Muscle of back (tissue), 13 donors: Measurements from ENCODE around the gene LYRM1. TPM values are rescaled to one million over a fixed set of nuclear protein-coding genes. Genes with fewer than 3 reads are reported as not detected.
"Not testable (repeated sequence)": the region's sequence is repeated elsewhere in the genome, so short reads cannot be mapped to it uniquely, and the experiment has no call there.

Experiments
- DNase-seq, 3 donors: peaks; one replicate each; pipeline versions ENCODE4 v3.0.0 to v3.0.0-alpha.2; 2013
- long read RNA-seq, 9 donors: transcript quantifications; one replicate each; lab custom pipeline, GENCODE V29; 2026
- polyA plus RNA-seq, 10 donors: library from polyadenylated mRNA; unstranded; fragments of 120-200 nt; gene quantifications; one replicate each; pipeline ENCODE4 v1.2.1, GENCODE V29; 2013; ENCODE audit not compliant: insufficient read length in 10 of 10

The LYRM1 gene, protein sequence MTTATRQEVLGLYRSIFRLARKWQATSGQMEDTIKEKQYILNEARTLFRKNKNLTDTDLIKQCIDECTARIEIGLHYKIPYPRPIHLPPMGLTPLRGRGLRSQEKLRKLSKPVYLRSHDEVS
- 10 to 100 TPM; 18.8 to 22.5 (median 20.6) TPM for polyA plus RNA-seq
- long read RNA-seq, donor 1, partial matches to known transcripts, result 0 of 6 reads
- long read RNA-seq, donor 1, other reads (novel, unspliced or antisense), result 0 of 6 reads
- long read RNA-seq, donor 2, partial matches to known transcripts, result 0 of 2 reads
- long read RNA-seq, donor 2, other reads (novel, unspliced or antisense), result 0 of 2 reads
- long read RNA-seq, donor 3, result 0 reads
- long read RNA-seq, donor 4, partial matches to known transcripts, result 12 of 16 reads
- long read RNA-seq, donor 4, other reads (novel, unspliced or antisense), result 0 of 16 reads
- long read RNA-seq, donor 5, partial matches to known transcripts, result 0 of 6 reads
- long read RNA-seq, donor 5, other reads (novel, unspliced or antisense), result 0 of 6 reads
- long read RNA-seq, donor 6, partial matches to known transcripts, result 0 of 6 reads
- long read RNA-seq, donor 6, other reads (novel, unspliced or antisense), result 0 of 6 reads
- long read RNA-seq, donor 7, partial matches to known transcripts, result 0 of 2 reads
- long read RNA-seq, donor 7, other reads (novel, unspliced or antisense), result 0 of 2 reads
- long read RNA-seq, donor 8, partial matches to known transcripts, result 0 of 5 reads
- long read RNA-seq, donor 8, other reads (novel, unspliced or antisense), result 0 of 5 reads
- long read RNA-seq, donor 9, partial matches to known transcripts, result 0 of 1 reads
- long read RNA-seq, donor 9, other reads (novel, unspliced or antisense), result 0 of 1 reads

DNA sequence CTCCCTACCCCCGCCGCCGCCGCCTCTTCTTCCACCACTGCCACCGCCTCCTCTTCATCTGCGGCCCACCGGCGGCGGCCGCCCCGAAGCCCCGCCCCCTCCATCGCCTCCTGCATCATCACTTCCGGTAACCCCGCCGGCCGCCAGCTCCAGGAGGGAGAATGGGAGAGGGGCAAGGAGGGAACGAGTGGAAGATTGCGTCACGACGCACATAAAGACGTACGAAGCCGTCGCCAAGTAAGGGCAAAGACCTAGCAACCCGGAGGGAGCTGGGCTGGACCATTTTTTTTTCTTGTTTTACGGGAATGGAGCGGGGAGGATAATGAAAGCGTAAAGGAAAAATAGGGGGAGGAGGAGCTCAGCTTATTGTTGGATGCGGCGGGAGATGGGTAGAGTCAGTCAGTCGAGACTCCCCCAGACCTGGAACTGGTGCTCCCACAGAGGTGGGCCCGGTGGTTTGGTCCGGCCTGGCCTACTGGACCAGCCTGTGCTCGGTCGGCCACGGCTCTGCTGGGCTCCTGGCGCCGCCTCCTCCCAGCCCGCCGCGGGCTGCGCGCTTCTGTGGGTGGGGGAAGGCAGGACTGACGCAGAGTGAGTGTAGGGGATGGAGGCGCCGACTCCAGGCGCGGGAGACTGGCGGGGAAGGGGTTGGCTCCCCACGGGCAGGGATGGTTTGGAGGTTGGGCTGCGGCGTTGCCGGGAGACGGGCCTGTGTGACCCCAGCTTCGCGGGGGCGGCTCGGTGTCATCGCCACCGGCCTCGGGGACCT, at the start of gene LYRM1, which contains the start of gene DCUN1D3:
Gene LYRM1, plus strand, starts transcription at position 473 of the 769 bp plus-strand sequence. CDS start 14,785 bp downstream, outside the sequence.
Gene DCUN1D3, minus strand, starts transcription at position 60 of the 769 bp plus-strand sequence. CDS start 37,820 bp downstream, outside the sequence.
- DNase-seq, result peak; percentile 99 to 100 (median 99)

GRCh38 chr16:20850981-20851380, 49.6 kb upstream of the LYRM1 start:
- peak in 1 of 3 donors; percentile 32 for DNase-seq

GRCh38 chr16:20851601-20852000, 49.0 kb upstream of the LYRM1 start:
- DNase-seq, result peak; percentile 71 to 91 (median 84)

GRCh38 chr16:20853143-20853542, 47.4 kb upstream of the LYRM1 start:
- DNase-seq, result no peak

GRCh38 chr16:20853981-20854620, 46.5 kb upstream of the LYRM1 start:
- no peak for DNase-seq

DNA sequence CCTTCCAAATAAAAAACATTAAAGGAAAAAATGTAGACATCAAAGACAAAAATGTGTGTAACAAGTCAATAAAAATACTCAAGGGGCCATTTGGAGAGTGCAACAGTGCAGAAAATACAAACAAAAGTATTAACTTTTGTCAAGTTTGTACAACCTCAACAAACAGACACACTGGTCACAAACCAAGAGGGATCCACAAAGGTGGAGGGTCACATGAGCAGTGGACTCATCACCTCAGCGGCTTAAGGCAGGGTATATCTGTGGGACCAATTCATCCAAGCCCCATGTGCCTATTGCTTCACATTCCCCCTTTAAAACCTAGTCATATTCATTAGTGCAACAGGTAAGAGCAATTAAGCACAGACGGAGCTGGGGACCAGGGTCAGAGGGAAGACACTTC, 45.6 kb upstream of the LYRM1 start:
- DNase-seq, result no peak

- no peak for DNase-seq
Observed at GRCh38 chr16:20857281-20857680, 43.3 kb upstream of the LYRM1 start.

DNA sequence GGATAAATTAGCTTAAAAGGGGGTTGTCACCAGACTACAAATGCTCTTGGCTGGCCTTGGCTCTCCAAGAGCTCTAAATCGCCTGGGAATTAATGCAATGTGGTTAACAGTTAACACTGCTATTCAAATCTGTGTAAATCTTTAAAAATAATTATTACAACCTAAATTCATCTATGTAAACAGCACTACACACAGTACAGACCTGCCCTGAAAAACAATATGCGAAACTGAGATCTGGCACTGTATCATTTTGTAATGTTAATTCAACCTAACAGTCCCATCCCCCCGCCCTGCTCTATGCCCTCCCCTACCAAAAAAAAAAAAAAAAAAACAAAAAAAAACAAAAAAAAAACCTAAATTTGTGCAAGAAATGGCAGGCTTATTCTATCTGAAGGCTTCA, 41.3 kb upstream of the LYRM1 start:
- DNase-seq, result no peak

DNA sequence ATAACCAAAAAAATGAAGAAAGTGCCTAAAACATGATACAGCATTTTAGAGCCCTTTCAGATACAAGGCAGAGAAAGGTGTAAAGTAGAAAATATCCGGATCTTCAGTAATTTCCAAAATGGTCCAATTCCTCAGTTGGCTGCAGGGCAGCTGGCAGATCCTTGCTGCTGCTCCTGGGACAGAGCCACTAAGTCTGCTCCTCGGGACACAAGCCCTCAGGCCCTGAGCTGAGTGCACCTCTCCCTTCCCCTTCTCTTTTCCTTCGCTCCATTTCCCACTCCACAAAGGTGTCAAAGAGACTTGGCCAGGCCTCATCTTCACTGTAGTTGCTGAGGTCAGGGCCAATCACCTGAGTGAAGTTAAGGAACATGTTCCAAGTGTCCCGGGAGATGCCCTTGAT, 40.9 kb upstream of the LYRM1 start:
- no peak for DNase-seq

- DNase-seq, result no peak
Observed at GRCh38 chr16:20860361-20860760, 40.2 kb upstream of the LYRM1 start.

DNA sequence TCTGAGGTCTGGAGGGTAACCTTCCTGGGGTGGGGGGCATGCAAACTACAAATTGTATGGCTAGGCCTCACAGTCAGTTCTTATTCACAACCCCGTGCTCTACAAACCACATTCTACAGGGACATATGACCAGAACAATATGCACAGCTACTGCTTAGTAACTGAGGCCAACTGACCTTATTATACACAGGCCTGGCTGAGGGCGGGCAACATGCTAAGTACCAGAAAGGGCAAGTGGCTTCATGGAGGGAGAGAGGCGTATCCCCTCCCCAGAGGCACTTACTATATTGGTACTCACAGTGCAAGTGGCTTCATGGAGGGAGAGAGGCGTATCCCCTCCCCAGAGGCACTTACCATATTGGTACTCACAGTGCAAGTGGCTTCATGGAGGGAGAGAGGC, 39.6 kb upstream of the LYRM1 start:
- not testable (repeated sequence) for DNase-seq

DNA sequence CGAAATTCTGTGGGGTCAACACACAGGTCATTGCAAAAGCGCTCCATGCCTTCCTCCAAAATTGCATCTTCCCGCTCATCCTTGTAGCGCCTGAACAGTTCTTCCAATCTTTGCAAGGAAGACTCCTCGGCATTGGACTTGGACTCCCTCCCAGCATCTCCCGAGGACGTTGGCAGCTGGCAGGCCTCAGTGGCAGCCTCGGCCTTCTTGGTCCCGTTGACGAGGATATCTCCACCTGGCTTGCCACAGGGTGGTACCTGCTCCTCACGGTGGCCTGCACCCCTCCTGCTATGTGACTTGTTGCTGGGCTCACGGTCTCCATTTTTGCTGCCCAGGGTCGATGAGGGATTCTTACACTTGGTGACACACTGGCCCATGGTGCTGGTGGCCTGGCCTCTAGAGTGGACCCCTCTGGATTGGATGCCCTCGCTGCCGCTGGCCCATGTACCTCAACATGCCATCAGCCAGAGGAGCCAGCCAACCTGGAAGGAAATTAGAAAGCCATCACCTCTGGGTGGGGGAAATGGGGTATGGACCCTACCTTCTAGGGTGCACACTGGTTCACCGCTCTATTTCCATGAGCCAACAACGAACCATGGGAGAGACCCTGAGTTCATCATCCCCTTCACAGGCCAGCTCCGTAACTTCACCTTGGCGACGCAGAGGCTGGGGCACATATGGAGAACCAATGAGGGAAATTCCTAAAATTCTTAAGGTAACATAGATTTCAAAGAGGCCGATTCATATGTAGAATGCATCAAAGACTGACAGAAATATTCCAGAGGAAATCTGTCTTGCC, 38.2 kb upstream of the LYRM1 start:
- no peak for DNase-seq

DNA sequence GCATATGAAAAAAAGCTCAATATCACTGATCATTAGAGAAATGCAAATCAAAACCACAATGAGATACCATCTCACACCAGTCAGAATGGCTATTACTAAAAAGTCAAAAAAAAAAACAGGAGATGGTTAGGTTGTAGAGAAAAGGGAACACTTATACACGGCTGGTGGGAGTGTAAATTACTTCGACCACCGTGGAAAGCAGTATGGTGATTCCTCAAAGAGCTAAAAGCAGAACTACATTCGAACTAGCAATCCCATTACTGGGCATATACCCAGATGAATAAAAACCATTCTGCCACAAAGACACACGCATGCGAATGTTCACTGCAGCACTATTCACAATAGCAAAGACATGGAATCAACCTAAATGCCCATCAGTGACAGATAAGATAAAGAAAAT, 36.2 kb upstream of the LYRM1 start:
- not testable (repeated sequence) for DNase-seq

GRCh38 chr16:20865420-20866131, 35.0 kb upstream of the LYRM1 start:
- no peak for DNase-seq

DNA sequence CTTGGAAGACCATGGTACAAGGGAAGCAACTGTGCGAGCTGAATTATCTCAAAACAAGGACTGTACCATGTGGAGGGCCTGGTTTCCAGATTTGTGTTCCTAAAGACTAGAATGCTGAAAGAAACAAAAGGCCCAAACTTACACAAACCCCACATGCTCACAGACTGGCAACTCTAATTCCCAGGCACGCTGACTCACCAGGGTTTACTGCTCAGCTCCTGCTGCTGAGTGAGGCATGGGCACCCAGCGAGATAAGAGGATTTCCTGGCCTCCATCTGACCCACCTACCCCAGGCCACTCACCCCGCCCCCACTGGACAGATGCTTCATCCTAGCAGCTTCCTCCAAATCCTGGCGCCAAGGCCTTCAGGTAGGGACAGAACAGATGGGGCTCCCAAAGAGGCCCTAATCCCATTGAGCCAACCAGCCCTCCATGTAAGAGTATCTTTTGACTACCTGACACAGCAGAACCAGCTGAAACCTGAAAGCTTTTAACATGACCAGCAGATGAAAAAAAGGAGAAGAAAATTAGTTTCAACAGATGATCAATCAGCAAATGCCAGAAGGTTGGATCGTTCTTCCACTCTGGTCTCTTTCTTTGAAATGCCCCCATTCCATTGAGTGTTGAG, 34.3 kb upstream of the LYRM1 start:
- no peak for DNase-seq

DNA sequence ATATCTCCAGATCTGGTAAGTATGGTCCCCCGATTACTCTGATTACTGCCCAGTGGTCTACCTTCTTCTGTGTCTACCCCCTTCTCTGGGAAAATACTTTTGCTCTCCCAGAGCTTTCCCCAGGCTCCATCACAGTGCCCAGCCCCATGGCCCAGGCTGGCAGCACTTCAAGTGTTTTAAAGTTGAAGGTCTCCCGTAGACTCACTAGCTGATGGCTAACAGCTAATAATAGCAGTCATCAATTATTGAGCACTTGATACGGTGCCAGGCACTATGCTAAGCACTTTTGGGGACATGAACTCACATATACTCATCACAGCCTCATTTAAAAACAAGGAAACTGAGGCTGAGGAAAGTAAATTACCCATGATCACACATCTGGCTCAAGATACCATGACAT, 33.8 kb upstream of the LYRM1 start:
- no peak for DNase-seq

DNA sequence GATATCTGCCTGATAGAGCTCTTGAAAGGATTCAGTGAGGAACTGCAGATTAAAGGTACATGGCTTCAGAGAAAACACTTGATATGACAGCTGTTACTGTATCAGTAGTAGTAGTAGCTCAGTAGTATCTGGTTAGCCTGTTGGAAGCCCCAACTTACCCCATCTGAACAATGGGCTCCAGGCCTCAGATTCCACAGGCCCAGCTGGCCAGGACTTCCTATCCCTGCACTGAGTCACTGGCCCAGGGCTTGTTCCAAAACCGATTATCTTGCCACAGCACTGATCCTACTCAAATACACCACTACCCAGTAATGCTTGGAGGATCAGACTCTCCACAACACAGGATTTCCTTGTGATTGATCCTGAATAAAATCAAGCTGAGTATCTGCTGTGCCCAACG, 33.0 kb upstream of the LYRM1 start:
- no peak for DNase-seq

GRCh38 chr16:20868890-20869289, 31.7 kb upstream of the LYRM1 start:
- DNase-seq, result peak in 2 of 3 donors; percentile 61 to 77

DNA sequence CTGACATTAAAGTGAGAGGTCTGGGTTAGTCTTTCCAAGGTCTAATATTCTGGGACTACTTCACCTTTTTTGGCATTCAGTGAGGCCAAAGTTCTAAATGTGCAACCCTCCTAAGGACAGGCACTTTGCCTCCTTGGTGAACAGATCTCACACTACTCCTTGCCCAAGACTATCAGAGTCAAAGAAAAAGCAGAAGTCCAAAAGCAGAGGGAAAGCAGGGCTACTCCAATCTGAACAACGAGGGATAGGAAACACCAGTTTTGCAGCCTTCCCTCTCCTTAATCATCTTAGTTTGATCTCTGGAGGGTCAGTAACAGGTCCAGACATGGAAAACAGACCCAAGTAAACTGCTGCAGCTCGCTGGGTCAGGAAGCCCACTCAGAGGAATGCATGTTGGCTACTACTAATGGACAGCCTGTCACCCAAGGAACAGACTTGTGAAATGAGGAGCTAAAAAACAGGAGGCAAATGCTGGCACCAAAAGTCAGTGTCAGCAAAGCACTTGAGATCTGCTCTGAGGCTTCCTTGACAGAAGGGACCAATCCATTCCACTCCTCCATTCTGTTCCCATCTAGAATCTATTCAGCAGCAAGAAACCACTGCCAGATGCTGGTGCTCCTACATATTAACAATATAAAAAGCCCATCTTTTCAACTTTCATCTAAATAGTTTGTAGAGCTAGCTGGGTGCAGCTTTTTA, 30.3 kb upstream of the LYRM1 start:
- no peak for DNase-seq
